ENCODE results near the gene ADGRF5. TPM values are rescaled to one million over a fixed set of nuclear protein-coding genes. Genes with fewer than 3 reads are reported as not detected.

Gene ADGRF5
- total and polyA plus RNA-seq, 8 donors: 116 to 357 (median 151) TPM

DNA sequence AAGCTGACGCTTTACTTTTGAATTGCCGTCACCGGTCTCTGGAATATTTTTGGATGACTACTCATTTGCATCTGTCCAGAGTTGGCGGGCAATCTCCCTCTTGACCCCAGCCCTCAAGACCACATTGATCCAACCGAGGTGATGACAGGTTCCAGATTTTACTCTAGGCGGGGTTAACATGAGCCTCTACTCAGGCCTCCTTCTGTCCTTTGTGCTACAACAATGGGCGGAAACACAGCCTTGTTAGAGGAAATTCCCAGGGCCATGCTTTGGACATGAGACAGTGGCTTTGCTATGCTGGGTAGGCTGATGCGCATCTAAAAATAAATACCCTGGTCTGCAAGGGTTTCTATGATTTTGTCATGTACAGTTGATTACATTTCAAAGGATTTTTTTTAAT is 27.0 kb upstream of the ADGRF5 start:
- H3K36me3 ChIP-seq: no peaks in the 10 kb centered on the region
- H3K4me3 ChIP-seq: no peak overlapping the region
- ATAC-seq: peak; percentile 24
- peak overlapping the region; percentile 76 to 77 for H3K27ac ChIP-seq
- intact Hi-C loops (cut with DNase I): no loop called here
- peaks cover 16 to 33% of the 10 kb centered on the region in 2 donors for H3K4me1 ChIP-seq
- no peak for TF ChIP-seq CTCF (IDR thresholded peaks at IDR 0.05)
- DNase-seq: peak in 1 of 4 donors; percentile 41
- H3K9me3 ChIP-seq: no peaks in the 10 kb centered on the region
- no peaks in the 10 kb centered on the region for H3K27me3 ChIP-seq

- no peaks in the 10 kb centered on the region for H3K9me3 ChIP-seq
- intact Hi-C loops (cut with DNase I): no loop called here
- peak overlapping the region; percentile 33 to 42 for H3K27ac ChIP-seq
- H3K4me3 ChIP-seq: no peak overlapping the region
- peaks cover 16 to 31% of the 10 kb centered on the region in 2 donors for H3K4me1 ChIP-seq
- no peaks in the 10 kb centered on the region for H3K27me3 ChIP-seq
- ATAC-seq (no peak), DNase-seq (no peak)
- H3K36me3 ChIP-seq: no peaks in the 10 kb centered on the region
- TF ChIP-seq CTCF (IDR thresholded peaks at IDR 0.05): no peak
These were observed 25.8 kb upstream of the ADGRF5 start for GRCh38 chr6:46947497-46947896.

- Histone ChIP-seq H3K9me3 (no peaks in the 10 kb centered on the region), H3K4me3 (no peak overlapping the region), H3K36me3 (no peaks in the 10 kb centered on the region), H3K4me1 (peaks cover 21 to 30% of the 10 kb centered on the region in 2 donors), H3K27me3 (no peaks in the 10 kb centered on the region), H3K27ac (peak overlapping the region; percentile 6 to 23)
- ATAC-seq (peak; percentile 79), DNase-seq (peak in 1 of 4 donors; percentile 56)
- no peak for TF ChIP-seq CTCF (IDR thresholded peaks at IDR 0.05)
- intact Hi-C loops (cut with DNase I): no loop called here
These were observed 18.9 kb upstream of the ADGRF5 start for GRCh38 chr6:46940433-46941226.

GRCh38 chr6:46937642-46938041 is 15.9 kb upstream of the ADGRF5 start:
- H3K9me3 ChIP-seq: no peaks in the 10 kb centered on the region
- TF ChIP-seq CTCF (IDR thresholded peaks at IDR 0.05): no peak
- intact Hi-C loops (cut with DNase I): no loop called here
- no peak overlapping the region for H3K27ac ChIP-seq
- peaks cover 32 to 41% of the 10 kb centered on the region in 2 donors for H3K4me1 ChIP-seq
- DNase-seq: no peak
- H3K36me3 ChIP-seq: no peaks in the 10 kb centered on the region
- no peak overlapping the region for H3K4me3 ChIP-seq
- no peak for ATAC-seq
- no peaks in the 10 kb centered on the region for H3K27me3 ChIP-seq

DNA sequence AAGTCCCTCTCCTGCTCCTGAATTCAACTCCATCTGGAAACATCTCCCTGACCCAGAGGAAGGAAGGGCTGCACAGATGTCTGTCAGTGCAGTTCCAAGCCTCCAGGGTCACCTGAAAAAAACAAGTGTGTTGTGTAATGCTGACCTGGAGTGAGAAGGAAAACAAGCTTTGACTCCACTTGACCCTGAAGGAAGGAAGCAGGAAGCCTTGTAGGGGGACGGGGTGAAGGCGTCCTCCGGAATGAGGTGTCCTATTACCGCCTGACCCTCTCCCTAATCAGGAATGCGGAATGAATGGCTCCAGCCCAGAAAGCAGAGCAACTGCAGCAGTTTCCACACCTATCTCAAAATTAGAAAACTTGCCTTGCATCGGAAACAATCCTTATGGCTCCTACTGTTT is 13.9 kb upstream of the ADGRF5 start:
- H3K4me3 ChIP-seq: no peak overlapping the region
- H3K36me3 ChIP-seq: no peaks in the 10 kb centered on the region
- no peaks in the 10 kb centered on the region for H3K27me3 ChIP-seq
- peaks cover 33 to 34% of the 10 kb centered on the region in 2 donors for H3K4me1 ChIP-seq
- H3K27ac ChIP-seq: peak overlapping the region; percentile 63 to 71
- no peak for TF ChIP-seq CTCF (IDR thresholded peaks at IDR 0.05)
- ATAC-seq (peak; percentile 63), DNase-seq (peak in 1 of 4 donors; percentile 50)
- intact Hi-C loops (cut with DNase I): no loop called here
- H3K9me3 ChIP-seq: no peaks in the 10 kb centered on the region
